ENCODE results near the gene ISCA2. TPM values are rescaled to one million over a fixed set of nuclear protein-coding genes. Genes with fewer than 3 reads are reported as not detected.

Gene ISCA2
- total RNA-seq, 1 donor from 2014 or later = 19.8 TPM

DNA sequence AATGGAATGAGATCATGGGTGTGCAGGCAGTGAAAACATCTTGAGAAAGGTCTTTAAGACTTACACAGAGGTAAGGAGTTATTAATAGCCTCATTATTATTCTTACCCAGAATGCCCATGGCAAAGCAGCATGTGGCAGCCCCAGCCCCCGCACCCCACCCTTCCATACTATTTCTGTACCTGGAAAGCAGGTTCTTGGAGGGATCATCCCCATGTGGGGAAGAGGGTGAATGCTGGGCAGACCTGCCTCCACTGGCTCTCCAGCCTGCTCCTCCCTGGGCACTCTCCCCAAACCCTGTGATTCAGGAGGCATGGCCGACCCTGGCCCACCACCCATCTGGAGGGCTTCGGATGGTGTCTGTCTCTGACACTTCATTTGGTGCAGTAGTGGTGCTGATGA lies 28.8 kb upstream of the ISCA2 start:
- Histone ChIP-seq H3K4me3 (ENCODE audit: low read length in 3 of 3) (no peak overlapping the region), H3K27me3 (ENCODE audit: control insufficient read depth in 3 of 3, insufficient read depth in 3 of 3, low read length in 3 of 3) (no peaks in the 10 kb centered on the region), H3K27ac (ENCODE audit: low read depth, low read length) (no peak overlapping the region), H3K4me1 (ENCODE audit: control insufficient read depth in 3 of 3, insufficient read depth in 3 of 3, low read length in 3 of 3) (peaks cover 6 to 12% (median 9%) of the 10 kb centered on the region in 3 donors), H3K36me3 (ENCODE audit: control insufficient read depth in 3 of 3, insufficient read depth in 3 of 3, low read length in 3 of 3) (peaks cover 0 to 2% (median 0%) of the 10 kb centered on the region in 3 donors), H3K9me3 (ENCODE audit: control insufficient read depth in 3 of 3, low read length in 3 of 3) (no peaks in the 10 kb centered on the region), H3K9ac (ENCODE audit: low read depth in 1 of 3, low read length in 3 of 3) (no peak overlapping the region)

DNA sequence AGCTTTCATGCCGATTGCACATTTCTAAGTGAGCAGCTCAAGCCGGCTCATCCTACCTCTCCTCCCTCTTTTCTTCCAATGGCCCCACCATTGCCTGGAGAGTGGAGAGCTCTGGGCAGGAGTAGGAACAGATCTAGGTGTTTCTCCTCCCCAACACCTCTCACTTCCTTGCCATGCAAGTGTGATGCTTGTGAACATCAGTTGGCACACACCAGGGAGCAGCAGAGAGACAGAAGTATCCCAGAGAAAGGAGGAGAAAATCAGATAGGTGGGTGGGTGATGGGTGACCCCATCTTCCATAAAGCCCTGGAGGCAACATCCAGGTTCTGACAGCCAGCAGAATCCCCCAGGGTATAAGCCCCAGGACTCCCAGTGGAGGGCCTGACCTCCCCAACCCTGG lies 28.2 kb upstream of the ISCA2 start:
- Histone ChIP-seq H3K27ac (ENCODE audit: low read depth, low read length) (no peak overlapping the region), H3K9me3 (ENCODE audit: control insufficient read depth in 3 of 3, low read length in 3 of 3) (no peaks in the 10 kb centered on the region)

DNA sequence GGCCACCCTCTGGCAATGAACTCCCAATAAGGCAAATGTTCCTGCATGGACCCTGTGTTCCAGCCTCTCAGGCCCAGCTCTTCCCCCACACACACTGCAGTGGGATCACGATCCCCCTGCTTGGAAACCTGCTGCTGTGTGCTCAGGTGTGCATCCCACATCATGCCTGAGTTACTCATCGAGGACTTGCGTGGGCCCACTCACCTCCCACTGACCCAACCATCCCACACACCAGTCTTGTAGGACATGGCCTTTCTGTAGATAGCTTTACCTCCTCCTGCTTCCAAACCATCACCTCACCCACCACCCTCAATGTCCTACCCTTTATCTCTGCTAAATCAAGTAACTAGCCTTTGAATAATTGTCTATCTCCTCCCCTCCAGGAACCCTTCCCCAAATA lies 25.1 kb upstream of the ISCA2 start:
- Histone ChIP-seq H3K27me3 (ENCODE audit: control insufficient read depth in 3 of 3, insufficient read depth in 3 of 3, low read length in 3 of 3) (no peaks in the 10 kb centered on the region), H3K36me3 (ENCODE audit: control insufficient read depth in 3 of 3, insufficient read depth in 3 of 3, low read length in 3 of 3) (peaks cover 0 to 2% (median 0%) of the 10 kb centered on the region in 3 donors), H3K9me3 (ENCODE audit: control insufficient read depth in 3 of 3, low read length in 3 of 3) (no peaks in the 10 kb centered on the region), H3K4me3 (ENCODE audit: low read length in 3 of 3) (no peak overlapping the region), H3K27ac (ENCODE audit: low read depth, low read length) (no peak overlapping the region), H3K9ac (ENCODE audit: low read depth in 1 of 3, low read length in 3 of 3) (no peak overlapping the region), H3K4me1 (ENCODE audit: control insufficient read depth in 3 of 3, insufficient read depth in 3 of 3, low read length in 3 of 3) (peaks cover 6 to 15% (median 11%) of the 10 kb centered on the region in 3 donors)

More for the DNA sequence above, 28.2 kb upstream of the ISCA2 start:
- Histone ChIP-seq H3K9ac (ENCODE audit: low read depth in 1 of 3, low read length in 3 of 3) (no peak overlapping the region), H3K27me3 (ENCODE audit: control insufficient read depth in 3 of 3, insufficient read depth in 3 of 3, low read length in 3 of 3) (no peaks in the 10 kb centered on the region), H3K36me3 (ENCODE audit: control insufficient read depth in 3 of 3, insufficient read depth in 3 of 3, low read length in 3 of 3) (peaks cover 0 to 2% (median 0%) of the 10 kb centered on the region in 3 donors), H3K4me1 (ENCODE audit: control insufficient read depth in 3 of 3, insufficient read depth in 3 of 3, low read length in 3 of 3) (peaks cover 6 to 14% (median 8%) of the 10 kb centered on the region in 3 donors), H3K4me3 (ENCODE audit: low read length in 3 of 3) (no peak overlapping the region)

GRCh38 chr14:74469548-74470518 lies 23.7 kb upstream of the ISCA2 start:
- Histone ChIP-seq H3K4me3 (ENCODE audit: low read length in 3 of 3) (no peak overlapping the region), H3K27ac (ENCODE audit: low read depth, low read length) (peak overlapping the region; percentile 49), H3K36me3 (ENCODE audit: control insufficient read depth in 3 of 3, insufficient read depth in 3 of 3, low read length in 3 of 3) (peaks cover 0 to 2% (median 0%) of the 10 kb centered on the region in 3 donors), H3K4me1 (ENCODE audit: control insufficient read depth in 3 of 3, insufficient read depth in 3 of 3, low read length in 3 of 3) (peaks cover 14 to 22% (median 22%) of the 10 kb centered on the region in 3 donors), H3K9me3 (ENCODE audit: control insufficient read depth in 3 of 3, low read length in 3 of 3) (no peaks in the 10 kb centered on the region), H3K9ac (ENCODE audit: low read depth in 1 of 3, low read length in 3 of 3) (no peak overlapping the region), H3K27me3 (ENCODE audit: control insufficient read depth in 3 of 3, insufficient read depth in 3 of 3, low read length in 3 of 3) (no peaks in the 10 kb centered on the region)

GRCh38 chr14:74472601-74473000 lies 21.0 kb upstream of the ISCA2 start:
- Histone ChIP-seq H3K27ac (ENCODE audit: low read depth, low read length) (no peak overlapping the region), H3K4me1 (ENCODE audit: control insufficient read depth in 3 of 3, insufficient read depth in 3 of 3, low read length in 3 of 3) (peaks cover 29 to 41% (median 39%) of the 10 kb centered on the region in 3 donors), H3K9ac (ENCODE audit: low read depth in 1 of 3, low read length in 3 of 3) (no peak overlapping the region), H3K27me3 (ENCODE audit: control insufficient read depth in 3 of 3, insufficient read depth in 3 of 3, low read length in 3 of 3) (no peaks in the 10 kb centered on the region), H3K9me3 (ENCODE audit: control insufficient read depth in 3 of 3, low read length in 3 of 3) (no peaks in the 10 kb centered on the region), H3K4me3 (ENCODE audit: low read length in 3 of 3) (no peak overlapping the region), H3K36me3 (ENCODE audit: control insufficient read depth in 3 of 3, insufficient read depth in 3 of 3, low read length in 3 of 3) (no peaks in the 10 kb centered on the region)

- Histone ChIP-seq H3K9me3 (ENCODE audit: control insufficient read depth in 3 of 3, low read length in 3 of 3) (no peaks in the 10 kb centered on the region), H3K4me3 (ENCODE audit: low read length in 3 of 3) (no peak overlapping the region), H3K4me1 (ENCODE audit: control insufficient read depth in 3 of 3, insufficient read depth in 3 of 3, low read length in 3 of 3) (peaks cover 26 to 33% (median 32%) of the 10 kb centered on the region in 3 donors), H3K27ac (ENCODE audit: low read depth, low read length) (no peak overlapping the region), H3K9ac (ENCODE audit: low read depth in 1 of 3, low read length in 3 of 3) (no peak overlapping the region), H3K36me3 (ENCODE audit: control insufficient read depth in 3 of 3, insufficient read depth in 3 of 3, low read length in 3 of 3) (peaks cover 0 to 10% (median 9%) of the 10 kb centered on the region in 3 donors), H3K27me3 (ENCODE audit: control insufficient read depth in 3 of 3, insufficient read depth in 3 of 3, low read length in 3 of 3) (no peaks in the 10 kb centered on the region)
These were observed 19.2 kb upstream of the ISCA2 start for GRCh38 chr14:74474376-74474775.

DNA sequence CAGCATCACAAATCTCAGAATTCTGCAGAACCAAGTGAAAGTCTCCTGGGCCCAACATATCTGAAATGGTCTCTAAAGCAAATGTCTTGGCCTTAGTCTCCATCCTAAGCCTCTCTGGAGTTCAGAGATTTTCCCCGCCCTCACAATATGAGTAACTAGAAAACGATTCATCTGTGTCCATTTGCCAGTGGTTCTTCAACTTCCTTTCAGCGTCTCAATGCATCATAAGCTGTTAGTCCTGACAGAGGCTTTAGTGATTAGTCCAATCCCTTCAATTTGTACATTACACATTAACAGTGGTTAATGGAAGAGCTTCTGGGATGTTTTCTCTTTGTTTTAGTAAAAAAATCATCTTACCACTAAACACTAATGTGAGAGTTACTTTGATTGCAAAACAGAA lies 17.9 kb upstream of the ISCA2 start:
- Histone ChIP-seq H3K27me3 (ENCODE audit: control insufficient read depth in 3 of 3, insufficient read depth in 3 of 3, low read length in 3 of 3) (no peaks in the 10 kb centered on the region), H3K9ac (ENCODE audit: low read depth in 1 of 3, low read length in 3 of 3) (no peak overlapping the region), H3K36me3 (ENCODE audit: control insufficient read depth in 3 of 3, insufficient read depth in 3 of 3, low read length in 3 of 3) (peaks cover 7 to 20% (median 18%) of the 10 kb centered on the region in 3 donors), H3K27ac (ENCODE audit: low read depth, low read length) (no peak overlapping the region), H3K4me3 (ENCODE audit: low read length in 3 of 3) (no peak overlapping the region), H3K9me3 (ENCODE audit: control insufficient read depth in 3 of 3, low read length in 3 of 3) (no peaks in the 10 kb centered on the region), H3K4me1 (ENCODE audit: control insufficient read depth in 3 of 3, insufficient read depth in 3 of 3, low read length in 3 of 3) (peaks cover 24 to 28% (median 26%) of the 10 kb centered on the region in 3 donors)

DNA sequence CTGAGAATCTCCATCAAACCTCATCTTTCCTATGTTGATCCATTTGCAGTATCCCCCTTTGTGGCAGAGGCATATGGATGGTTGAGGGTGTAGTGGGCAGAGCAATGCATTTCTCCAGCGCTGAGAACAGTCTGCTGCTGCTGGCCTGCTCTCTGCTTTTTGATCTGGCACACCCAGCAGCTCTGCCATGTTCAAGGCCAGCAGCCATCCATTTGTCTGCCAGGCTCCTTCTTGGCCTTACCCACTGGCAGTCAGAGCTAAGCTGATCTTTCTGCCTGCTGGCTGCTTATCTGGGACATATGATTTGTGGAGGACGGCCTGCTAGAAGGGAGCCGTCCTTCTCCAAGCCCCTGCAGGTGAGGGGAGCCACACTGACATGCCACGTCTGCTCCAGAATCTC lies 17.5 kb upstream of the ISCA2 start:
- H3K9me3 ChIP-seq (ENCODE audit: control insufficient read depth in 3 of 3, low read length in 3 of 3) = no peaks in the 10 kb centered on the region
- no peak overlapping the region for H3K4me3 ChIP-seq (ENCODE audit: low read length in 3 of 3)
- H3K9ac ChIP-seq (ENCODE audit: low read depth in 1 of 3, low read length in 3 of 3) = peak overlapping the region in 2 of 3 donors; percentile 5 to 47
- H3K36me3 ChIP-seq (ENCODE audit: control insufficient read depth in 3 of 3, insufficient read depth in 3 of 3, low read length in 3 of 3) = peaks cover 7 to 22% (median 21%) of the 10 kb centered on the region in 3 donors
- H3K27ac ChIP-seq (ENCODE audit: low read depth, low read length) = no peak overlapping the region
- H3K4me1 ChIP-seq (ENCODE audit: control insufficient read depth in 3 of 3, insufficient read depth in 3 of 3, low read length in 3 of 3) = peaks cover 24 to 28% (median 26%) of the 10 kb centered on the region in 3 donors
- H3K27me3 ChIP-seq (ENCODE audit: control insufficient read depth in 3 of 3, insufficient read depth in 3 of 3, low read length in 3 of 3) = no peaks in the 10 kb centered on the region

DNA sequence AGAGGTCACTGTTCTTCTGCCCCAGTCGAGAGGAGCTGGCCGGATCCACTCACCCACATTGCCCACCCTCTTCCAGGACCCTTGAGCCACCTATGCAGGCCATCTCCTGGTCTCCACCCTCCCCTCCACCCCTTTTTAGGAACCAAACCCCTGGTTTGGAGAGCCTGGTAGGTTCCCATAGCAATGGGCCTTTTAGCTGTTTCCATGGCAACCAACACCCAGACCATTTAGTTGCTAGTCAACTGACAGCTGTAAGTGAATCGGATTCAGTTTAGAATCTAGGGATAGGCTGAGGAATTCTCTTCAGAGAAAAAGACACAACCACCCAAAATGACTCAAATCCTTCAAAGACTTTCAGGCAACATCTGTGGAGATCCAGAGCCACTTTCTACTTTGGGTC lies 17.0 kb upstream of the ISCA2 start:
- H3K9ac ChIP-seq (ENCODE audit: low read depth in 1 of 3, low read length in 3 of 3) = peak overlapping the region in 2 of 3 donors; percentile 5 to 47
- H3K9me3 ChIP-seq (ENCODE audit: control insufficient read depth in 3 of 3, low read length in 3 of 3) = no peaks in the 10 kb centered on the region
- H3K27me3 ChIP-seq (ENCODE audit: control insufficient read depth in 3 of 3, insufficient read depth in 3 of 3, low read length in 3 of 3) = no peaks in the 10 kb centered on the region
- no peak overlapping the region for H3K4me3 ChIP-seq (ENCODE audit: low read length in 3 of 3)
- H3K27ac ChIP-seq (ENCODE audit: low read depth, low read length) = no peak overlapping the region
- peaks cover 24 to 28% (median 26%) of the 10 kb centered on the region in 3 donors for H3K4me1 ChIP-seq (ENCODE audit: control insufficient read depth in 3 of 3, insufficient read depth in 3 of 3, low read length in 3 of 3)
- H3K36me3 ChIP-seq (ENCODE audit: control insufficient read depth in 3 of 3, insufficient read depth in 3 of 3, low read length in 3 of 3) = peaks cover 8 to 26% (median 25%) of the 10 kb centered on the region in 3 donors
